WTC11 (cell line): ENCODE results near the gene SRGAP1. TPM values are rescaled to one million over a fixed set of nuclear protein-coding genes. Genes with fewer than 3 reads are reported as not detected.

Source experiments
- ATAC-seq: fragments of 200-7000 bp; cut with Tn5 transposase; 2 replicates; pipeline ENCODE4 v1.10.0; 2021; ENCODE audit warnings: mild to moderate bottlenecking, moderate library complexity
- CTCF ChIA-PET: fragments of 300-600 bp; sonication (Branson Sonifier 250); formaldehyde crosslinking; loops from one replicate; lab custom pipeline; 2021; ENCODE audit warnings: antibody characterized with exemption; lab: Charles Lee
- POLR2A ChIA-PET: fragments of 350-600 bp; sonication (Branson Sonifier 250); formaldehyde crosslinking; loops from one replicate; lab custom pipeline; 2021; ENCODE audit warnings: antibody characterized with exemption; lab: Charles Lee
- DNase-seq: peaks from one replicate; pipeline ENCODE4 v3.0.0; 2021; ENCODE audit warnings: low spot score
- H3K27ac Mint-ChIP-seq: 2 replicates; pipeline ENCODE4 v1.8.0; 2021; ENCODE audit warnings: mixed read lengths
- H3K27me3 Mint-ChIP-seq: 2 replicates; pipeline ENCODE4 v1.8.0; 2021; ENCODE audit warnings: low read depth, mild to moderate bottlenecking, moderate library complexity, mixed read lengths
- H3K36me3 Mint-ChIP-seq: 2 replicates; pipeline ENCODE4 v1.8.0; 2021; ENCODE audit warnings: mixed read lengths
- H3K4me1 Mint-ChIP-seq: 2 replicates; pipeline ENCODE4 v1.8.0; 2022; ENCODE audit warnings: mixed read lengths
- H3K4me3 Mint-ChIP-seq: 2 replicates; pipeline ENCODE4 v1.8.0; 2021; ENCODE audit warnings: mild to moderate bottlenecking, moderate library complexity, mixed read lengths
- H3K9me3 Mint-ChIP-seq: 2 replicates; pipeline ENCODE4 v1.8.0; 2021; ENCODE audit warnings: mixed read lengths
- AR ChIP-seq: fragments of 250-450 bp; sonication (Bioruptor Pico); IDR thresholded peaks from 2 replicates; pipeline ENCODE4 v1.9.0; 2021; ENCODE audit warnings: mild to moderate bottlenecking
- ARID4B ChIP-seq: sonication (generic); formaldehyde crosslinking; IDR thresholded peaks from 2 replicates; pipeline ENCODE4 v1.8.0; 2023; ENCODE audit warnings: missing genetic modification reagents, mild to moderate bottlenecking, borderline replicate concordance
- ATF2 ChIP-seq: sonication (generic); formaldehyde crosslinking; IDR thresholded peaks from 2 replicates; pipeline ENCODE4 v1.8.1; 2022; ENCODE audit warnings: low read depth, missing genetic modification reagents, borderline replicate concordance
- ATF6 ChIP-seq: sonication (generic); formaldehyde crosslinking; IDR thresholded peaks from 2 replicates; pipeline ENCODE4 v1.8.1; 2023; ENCODE audit warnings: mild to moderate bottlenecking, missing genetic modification reagents
- ERG ChIP-seq: fragments of 250-450 bp; sonication (Bioruptor Pico); IDR thresholded peaks from 2 replicates; pipeline ENCODE4 v1.8.0; 2021; ENCODE audit warnings: mild to moderate bottlenecking
- ESRRA ChIP-seq: sonication (generic); formaldehyde crosslinking; IDR thresholded peaks from 2 replicates; pipeline ENCODE4 v1.8.1; 2022; ENCODE audit warnings: mild to moderate bottlenecking, missing genetic modification reagents, borderline replicate concordance
- FOXP1 ChIP-seq: sonication (generic); formaldehyde crosslinking; IDR thresholded peaks from 2 replicates; pipeline ENCODE4 v1.8.0; 2022; ENCODE audit warnings: missing genetic modification reagents, mild to moderate bottlenecking, moderate library complexity, borderline replicate concordance
- IRF1 ChIP-seq: sonication (generic); formaldehyde crosslinking; IDR thresholded peaks from 2 replicates; pipeline ENCODE4 v1.8.0; 2023; ENCODE audit warnings: missing genetic modification reagents
- MAX ChIP-seq: sonication (generic); formaldehyde crosslinking; IDR thresholded peaks from 2 replicates; pipeline ENCODE4 v1.8.0; 2022; ENCODE audit warnings: mild to moderate bottlenecking, missing genetic modification reagents
- MLX ChIP-seq: sonication (generic); formaldehyde crosslinking; IDR thresholded peaks from 2 replicates; pipeline ENCODE4 v1.8.1; 2023; ENCODE audit warnings: mild to moderate bottlenecking, missing genetic modification reagents, moderate library complexity
- PRDM15 ChIP-seq: sonication (generic); formaldehyde crosslinking; IDR thresholded peaks from 2 replicates; pipeline ENCODE4 v1.8.0; 2022; ENCODE audit warnings: missing genetic modification reagents
- SP1 ChIP-seq: sonication (generic); formaldehyde crosslinking; conservative IDR thresholded peaks from 2 replicates; pipeline ENCODE4 v1.8.1; 2022; ENCODE audit warnings: missing genetic modification reagents
- TEAD4 ChIP-seq: sonication (generic); formaldehyde crosslinking; IDR thresholded peaks from 2 replicates; pipeline ENCODE4 v1.8.0; 2022; ENCODE audit warnings: mild to moderate bottlenecking, missing genetic modification reagents
- USF1 ChIP-seq: sonication (generic); formaldehyde crosslinking; IDR thresholded peaks from 2 replicates; pipeline ENCODE4 v1.8.0; 2022; ENCODE audit warnings: mild to moderate bottlenecking, missing genetic modification reagents
- USF2 ChIP-seq: sonication (generic); formaldehyde crosslinking; IDR thresholded peaks from 2 replicates; pipeline ENCODE4 v1.8.1; 2023; ENCODE audit warnings: mild to moderate bottlenecking, missing genetic modification reagents, moderate library complexity
- ZNF219 ChIP-seq: sonication (generic); formaldehyde crosslinking; IDR thresholded peaks from 2 replicates; pipeline ENCODE4 v1.8.0; 2023; ENCODE audit warnings: missing genetic modification reagents, mild to moderate bottlenecking, borderline replicate concordance
- total RNA-seq: library from RNA; stranded (reverse); gene quantifications from 3 replicates; pipeline ENCODE4 v1.2.3, GENCODE V29; 2021

Gene SRGAP1
- total RNA-seq, 1 experiment from 2014 or later: 10.3 TPM

GRCh38 chr12:64027311-64027710 lies 182.8 kb downstream of the SRGAP1 start (continued):
- TF ChIP-seq AR (CRISPR knock-in tag) (no peak), ERG (CRISPR knock-in tag) (no peak), ATF2 (no peak), SP1 (no peak), USF1 (CRISPR knock-in tag) (no peak), ATF6 (CRISPR knock-in tag) (no peak), PRDM15 (CRISPR knock-in tag) (no peak)

- no peak overlapping the region for H3K4me3 Mint-ChIP-seq
- CTCF ChIA-PET: no interaction called here
- DNase-seq (no peak), ATAC-seq (no peak)
- POLR2A ChIA-PET: no interaction called here
- no peak overlapping the region for H3K27ac Mint-ChIP-seq
- peaks cover 10% of the 10 kb centered on the region; the same call in 1 of the 2 replicates for H3K4me1 Mint-ChIP-seq
- H3K36me3 Mint-ChIP-seq: peaks cover 15% of the 10 kb centered on the region
- H3K9me3 Mint-ChIP-seq: peaks cover 15% of the 10 kb centered on the region
- H3K27me3 Mint-ChIP-seq: no peaks in the 10 kb centered on the region
- TF ChIP-seq MLX (CRISPR knock-in tag): no peak
- no peak for TF ChIP-seq USF2 (CRISPR knock-in tag)
- no peak for TF ChIP-seq ESRRA (CRISPR knock-in tag)
- TF ChIP-seq TEAD4 (CRISPR knock-in tag): no peak
- TF ChIP-seq ZNF219: no peak
- no peak for TF ChIP-seq FOXP1 (CRISPR knock-in tag)
- TF ChIP-seq IRF1 (CRISPR knock-in tag): no peak
- no peak for TF ChIP-seq MAX (CRISPR knock-in tag)
- TF ChIP-seq ARID4B: no peak
Observed at GRCh38 chr12:64028541-64028940, 184.0 kb downstream of the SRGAP1 start.
